HG03159 (cell line): Measurements from ENCODE around the gene GPR137C.

Experiments
- ATAC-seq: cut with Tn5 transposase; IDR thresholded peaks from one replicate; pipeline ENCODE4 v1.9.1; 2021; ENCODE audit warnings: mild to moderate bottlenecking, moderate library complexity; ENCODE audit not compliant: unreplicated experiment

GPR137C gene

DNA sequence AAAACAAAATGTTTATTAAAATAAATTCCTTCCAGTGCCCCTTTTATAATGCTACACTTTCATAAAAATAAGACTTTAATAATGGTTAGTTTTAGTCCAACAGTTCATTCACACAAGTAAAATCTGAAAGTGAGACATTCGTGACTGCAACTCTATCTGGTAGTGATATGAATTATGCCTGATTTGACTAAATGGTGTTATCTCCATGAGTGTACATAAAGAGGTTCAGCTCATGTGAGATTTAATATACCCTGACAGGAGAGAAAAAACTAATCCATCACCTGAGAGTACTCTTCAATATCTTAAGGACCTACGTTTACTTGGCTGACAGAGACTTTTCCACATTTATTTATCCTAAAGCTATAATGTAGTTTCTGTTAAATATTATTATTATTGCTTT lies 108.7 kb downstream of the GPR137C start:
- no peak for ATAC-seq

DNA sequence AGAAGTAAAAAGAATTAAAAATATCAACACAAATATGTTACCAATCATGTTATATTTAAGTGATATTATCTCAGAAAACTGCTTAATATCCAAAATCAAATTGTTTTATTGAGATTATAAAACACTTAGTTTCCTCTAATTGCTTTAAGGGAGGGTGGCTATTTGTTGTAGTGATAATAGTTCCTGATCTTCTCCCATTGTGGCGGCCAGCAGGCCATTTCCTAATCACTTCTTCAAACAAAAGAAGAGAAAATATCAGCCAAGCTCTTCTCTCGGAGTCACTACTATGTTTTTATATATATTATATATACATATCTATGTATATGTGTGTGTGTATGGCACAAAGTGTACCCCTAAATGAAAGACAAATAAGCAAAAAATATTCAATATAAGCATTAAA lies 111.2 kb downstream of the GPR137C start:
- no peak for ATAC-seq

DNA sequence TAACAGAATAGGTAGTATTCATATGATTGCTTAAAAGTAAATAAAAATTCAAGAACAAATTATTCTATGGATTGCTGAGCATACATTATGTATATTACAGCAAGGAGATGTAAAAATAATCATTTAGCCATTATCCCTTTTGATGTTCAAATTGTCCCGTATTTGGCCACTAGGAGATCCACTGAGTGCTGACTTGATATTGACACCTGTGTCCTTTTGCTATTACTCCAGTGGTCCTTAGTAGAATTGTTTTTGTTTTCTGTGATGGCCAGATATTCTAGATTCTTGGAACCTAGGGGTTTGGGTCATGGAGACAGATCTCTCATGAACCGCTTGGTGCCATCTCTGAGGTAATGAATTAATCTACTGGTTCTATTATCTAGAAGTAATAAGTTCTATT lies 126.0 kb downstream of the GPR137C start:
- no peak for ATAC-seq

DNA sequence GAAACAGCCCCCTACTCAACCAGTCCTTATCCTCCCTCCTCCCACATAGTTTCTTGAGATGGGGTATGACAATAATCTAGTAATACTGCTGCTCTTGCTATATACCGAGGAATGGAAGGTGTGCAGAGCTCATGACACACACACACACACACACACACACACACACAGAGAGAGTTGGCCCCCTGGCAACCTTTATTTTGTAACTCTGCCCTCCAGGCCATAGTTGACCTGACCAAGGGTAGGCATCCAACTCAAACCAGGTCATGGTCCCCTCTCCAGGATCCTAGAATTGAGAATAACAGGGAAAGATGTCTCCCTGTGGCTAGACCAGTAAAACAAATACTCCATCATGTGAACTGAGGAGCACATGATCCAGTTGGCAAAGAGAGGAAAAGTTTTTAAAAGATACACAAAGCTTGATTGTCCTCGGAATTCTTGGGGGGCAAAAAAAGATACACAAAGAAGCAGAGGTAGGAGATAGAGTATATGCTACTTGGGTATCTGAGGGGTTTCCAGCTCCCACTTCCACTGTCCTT lies 131.4 kb downstream of the GPR137C start:
- no peak for ATAC-seq

DNA sequence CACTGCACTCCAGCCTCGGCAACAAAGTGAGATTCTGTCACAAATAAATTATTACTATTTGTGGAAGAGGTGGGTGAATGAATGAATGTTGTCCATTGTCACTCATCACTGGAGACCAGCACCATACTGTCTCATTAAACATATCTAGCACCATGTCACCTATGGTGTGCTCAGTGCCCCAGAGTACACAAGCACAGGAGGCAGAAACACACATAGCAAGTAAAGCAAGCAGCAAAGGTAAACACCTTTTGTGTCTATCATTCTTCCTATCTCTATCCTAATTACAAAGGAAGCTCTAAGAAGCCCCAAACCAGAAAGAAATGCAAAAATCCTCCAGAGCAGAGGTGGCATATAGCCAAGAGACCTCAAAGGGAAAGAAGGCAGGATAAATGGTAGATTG lies 133.5 kb downstream of the GPR137C start:
- ATAC-seq: no peak
